Progenitor cell of endocrine pancreas (in vitro differentiated cells): ENCODE measurements around the gene TECPR1. TPM values are rescaled to one million over a fixed set of nuclear protein-coding genes. Genes with fewer than 3 reads are reported as not detected.

Experiments used
- DNase-seq: peaks from one replicate; pipeline ENCODE4 v3.0.0; 2021; ENCODE audit warnings: low spot score; ENCODE audit not compliant: unreplicated experiment
- H3K27ac Mint-ChIP-seq: 2 replicates; pipeline ENCODE4 v1.8.0; 2021; ENCODE audit warnings: mild to moderate bottlenecking, moderate library complexity, mixed read lengths
- H3K27me3 Mint-ChIP-seq: 2 replicates; pipeline ENCODE4 v1.8.0; 2021; ENCODE audit warnings: mixed read lengths
- H3K36me3 Mint-ChIP-seq: 2 replicates; pipeline ENCODE4 v1.8.0; 2022; ENCODE audit warnings: mixed read lengths; ENCODE audit not compliant: insufficient read depth
- H3K4me1 Mint-ChIP-seq: 2 replicates; pipeline ENCODE4 v1.8.0; 2021; ENCODE audit warnings: low read depth, mixed read lengths
- H3K4me3 Mint-ChIP-seq: 2 replicates; pipeline ENCODE4 v1.8.0; 2021; ENCODE audit warnings: low read depth, mild to moderate bottlenecking, moderate library complexity, mixed read lengths
- H3K9me3 Mint-ChIP-seq: 2 replicates; pipeline ENCODE4 v1.8.0; 2021; ENCODE audit warnings: low read depth, mixed read lengths
- CTCF ChIP-seq: fragments of 200-600 bp; sonication (generic); IDR thresholded peaks from one replicate; pipeline ENCODE4 v1.5.0; 2021; ENCODE audit warnings: antibody characterized with exemption, mild to moderate bottlenecking; ENCODE audit not compliant: unreplicated experiment
- total RNA-seq: library from RNA; stranded (reverse); gene quantifications from 2 replicates; pipeline ENCODE4 v1.2.1, GENCODE V29; 2021

TECPR1 gene
- total RNA-seq, 1 donor from 2014 or later = 41.6 TPM

GRCh38 chr7:98211676-98212531, 40.1 kb downstream of the TECPR1 start:
- Mint-ChIP-seq H3K27me3 (no peaks in the 10 kb centered on the region), H3K36me3 (peaks cover 5% of the 10 kb centered on the region), H3K9me3 (no peaks in the 10 kb centered on the region), H3K4me3 (peak overlapping the region; percentile 55), H3K27ac (no peak overlapping the region), H3K4me1 (peaks cover 6% of the 10 kb centered on the region)
- DNase-seq = no peak
- no peak for TF ChIP-seq CTCF

- peaks cover 5% of the 10 kb centered on the region for H3K36me3 Mint-ChIP-seq
- no peaks in the 10 kb centered on the region for H3K27me3 Mint-ChIP-seq
- H3K9me3 Mint-ChIP-seq = no peaks in the 10 kb centered on the region
- H3K4me1 Mint-ChIP-seq = peaks cover 6% of the 10 kb centered on the region
- DNase-seq = no peak
- H3K4me3 Mint-ChIP-seq = peak within 1 kb of the TSS; percentile 68
- TF ChIP-seq CTCF = no peak
- H3K27ac Mint-ChIP-seq = no peak within 1 kb of the TSS
Observed at GRCh38 chr7:98211221-98211675, 40.8 kb downstream of the TECPR1 start, which contains the start of gene BHLHA15. TSS of gene BHLHA15 (plus strand) at chr7:98211439. CDS start at chr7:98212310, 871 bp downstream.

GRCh38 chr7:98210513-98211220, 41.4 kb downstream of the TECPR1 start:
- Mint-ChIP-seq H3K27ac (no peak overlapping the region), H3K4me1 (peaks cover 5% of the 10 kb centered on the region), H3K9me3 (no peaks in the 10 kb centered on the region), H3K4me3 (peak overlapping the region; percentile 52), H3K36me3 (peaks cover 8% of the 10 kb centered on the region), H3K27me3 (no peaks in the 10 kb centered on the region)
- TF ChIP-seq CTCF = no peak
- DNase-seq = no peak

GRCh38 chr7:98209166-98209920, 42.7 kb downstream of the TECPR1 start:
- H3K27me3 Mint-ChIP-seq = no peaks in the 10 kb centered on the region
- no peak for TF ChIP-seq CTCF
- H3K36me3 Mint-ChIP-seq = peaks cover 14% of the 10 kb centered on the region
- peaks cover 3% of the 10 kb centered on the region for H3K4me1 Mint-ChIP-seq
- no peak for DNase-seq
- no peaks in the 10 kb centered on the region for H3K9me3 Mint-ChIP-seq
- H3K4me3 Mint-ChIP-seq = peak overlapping the region; percentile 68
- peak overlapping the region; percentile 37 for H3K27ac Mint-ChIP-seq
